Type B pancreatic cell (in vitro differentiated cells): Measurements from ENCODE around the gene SRSF10. TPM values are rescaled to one million over a fixed set of nuclear protein-coding genes. Genes with fewer than 3 reads are reported as not detected.

Experiments used
- DNase-seq: peaks from one replicate; pipeline ENCODE4 v3.0.0; 2021; ENCODE audit warnings: mixed read lengths; ENCODE audit not compliant: unreplicated experiment; ENCODE audit errors: extremely low spot score
- H3K27ac Mint-ChIP-seq: 2 replicates; pipeline ENCODE4 v1.8.0; 2021; ENCODE audit warnings: mild to moderate bottlenecking, mixed read lengths
- H3K27me3 Mint-ChIP-seq: 2 replicates; pipeline ENCODE4 v1.8.0; 2021; ENCODE audit warnings: mixed read lengths
- H3K36me3 Mint-ChIP-seq: 2 replicates; pipeline ENCODE4 v1.8.0; 2021; ENCODE audit warnings: mixed read lengths
- H3K4me1 Mint-ChIP-seq: one replicate; pipeline ENCODE4 v1.8.0; 2021; ENCODE audit warnings: mixed read lengths; ENCODE audit not compliant: unreplicated experiment
- H3K4me3 Mint-ChIP-seq: 2 replicates; pipeline ENCODE4 v1.8.0; 2021; ENCODE audit warnings: mild to moderate bottlenecking, mixed read lengths
- H3K9me3 Mint-ChIP-seq: 2 replicates; pipeline ENCODE4 v1.8.0; 2021; ENCODE audit warnings: mixed read lengths
- total RNA-seq: library from RNA; stranded (reverse); gene quantifications from 2 replicates; pipeline ENCODE4 v1.2.1, GENCODE V29; 2021; ENCODE audit warnings: low replicate concordance
- TF ChIP-seq, protein P1 (sequence below): fragments of 200-600 bp; sonication (generic); conservative IDR thresholded peaks from 2 replicates; pipeline ENCODE4 v1.5.0; 2021; ENCODE audit warnings: antibody characterized with exemption, mild to moderate bottlenecking

The SRSF10 gene
- total RNA-seq, 1 donor from 2014 or later: 177 TPM

DNA sequence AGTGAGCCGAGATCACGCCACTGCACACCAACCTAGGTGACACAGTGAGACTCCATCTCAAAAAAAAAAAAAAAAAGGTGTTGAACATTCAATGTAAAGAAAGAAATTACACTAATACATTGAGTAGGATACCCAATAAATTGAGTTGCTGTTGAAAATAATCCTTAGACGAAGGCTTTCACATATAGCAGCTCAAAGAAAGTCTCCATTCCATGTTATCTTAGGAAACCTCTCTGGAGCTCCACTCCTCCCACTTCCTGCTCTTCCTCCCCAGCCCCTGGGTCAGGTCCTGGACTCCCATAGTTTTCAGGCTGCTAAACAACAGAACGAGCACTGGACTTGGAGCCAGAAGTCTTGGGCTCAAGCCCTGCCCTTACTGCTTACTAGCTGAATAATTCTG, 51.3 kb downstream of the SRSF10 start:
- H3K4me3 Mint-ChIP-seq: no peak overlapping the region
- DNase-seq: no peak
- no peaks in the 10 kb centered on the region for H3K4me1 Mint-ChIP-seq
- H3K27ac Mint-ChIP-seq: no peak overlapping the region
- TF ChIP-seq, protein P1, sequence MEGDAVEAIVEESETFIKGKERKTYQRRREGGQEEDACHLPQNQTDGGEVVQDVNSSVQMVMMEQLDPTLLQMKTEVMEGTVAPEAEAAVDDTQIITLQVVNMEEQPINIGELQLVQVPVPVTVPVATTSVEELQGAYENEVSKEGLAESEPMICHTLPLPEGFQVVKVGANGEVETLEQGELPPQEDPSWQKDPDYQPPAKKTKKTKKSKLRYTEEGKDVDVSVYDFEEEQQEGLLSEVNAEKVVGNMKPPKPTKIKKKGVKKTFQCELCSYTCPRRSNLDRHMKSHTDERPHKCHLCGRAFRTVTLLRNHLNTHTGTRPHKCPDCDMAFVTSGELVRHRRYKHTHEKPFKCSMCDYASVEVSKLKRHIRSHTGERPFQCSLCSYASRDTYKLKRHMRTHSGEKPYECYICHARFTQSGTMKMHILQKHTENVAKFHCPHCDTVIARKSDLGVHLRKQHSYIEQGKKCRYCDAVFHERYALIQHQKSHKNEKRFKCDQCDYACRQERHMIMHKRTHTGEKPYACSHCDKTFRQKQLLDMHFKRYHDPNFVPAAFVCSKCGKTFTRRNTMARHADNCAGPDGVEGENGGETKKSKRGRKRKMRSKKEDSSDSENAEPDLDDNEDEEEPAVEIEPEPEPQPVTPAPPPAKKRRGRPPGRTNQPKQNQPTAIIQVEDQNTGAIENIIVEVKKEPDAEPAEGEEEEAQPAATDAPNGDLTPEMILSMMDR: no peak
- H3K27me3 Mint-ChIP-seq: peaks cover 3% of the 10 kb centered on the region
- no peaks in the 10 kb centered on the region for H3K9me3 Mint-ChIP-seq
- no peaks in the 10 kb centered on the region for H3K36me3 Mint-ChIP-seq

DNA sequence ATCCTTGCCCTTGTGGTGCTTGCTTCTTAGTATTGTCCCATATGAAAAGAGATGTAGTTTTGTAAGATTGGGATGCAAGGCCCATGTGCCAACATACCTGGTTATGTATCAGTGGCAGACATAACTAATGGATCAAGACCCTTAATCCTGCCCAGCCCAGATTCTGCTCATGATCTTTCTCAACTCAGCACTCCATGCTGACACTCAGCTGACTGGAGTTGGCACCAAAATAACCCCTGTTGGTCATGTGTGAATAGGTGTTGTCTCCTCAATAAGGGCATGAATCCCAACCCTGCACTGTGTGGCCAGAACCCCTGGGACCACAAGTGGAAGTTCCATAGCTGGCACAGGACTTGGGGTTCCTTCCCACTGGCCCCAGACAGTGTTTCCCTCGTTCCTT, 53.0 kb downstream of the SRSF10 start:
- Mint-ChIP-seq H3K4me3 (no peak overlapping the region), H3K27me3 (peaks cover 3% of the 10 kb centered on the region), H3K27ac (no peak overlapping the region), H3K36me3 (no peaks in the 10 kb centered on the region), H3K9me3 (no peaks in the 10 kb centered on the region), H3K4me1 (no peaks in the 10 kb centered on the region)
- TF ChIP-seq, protein P1: no peak
- no peak for DNase-seq

DNA sequence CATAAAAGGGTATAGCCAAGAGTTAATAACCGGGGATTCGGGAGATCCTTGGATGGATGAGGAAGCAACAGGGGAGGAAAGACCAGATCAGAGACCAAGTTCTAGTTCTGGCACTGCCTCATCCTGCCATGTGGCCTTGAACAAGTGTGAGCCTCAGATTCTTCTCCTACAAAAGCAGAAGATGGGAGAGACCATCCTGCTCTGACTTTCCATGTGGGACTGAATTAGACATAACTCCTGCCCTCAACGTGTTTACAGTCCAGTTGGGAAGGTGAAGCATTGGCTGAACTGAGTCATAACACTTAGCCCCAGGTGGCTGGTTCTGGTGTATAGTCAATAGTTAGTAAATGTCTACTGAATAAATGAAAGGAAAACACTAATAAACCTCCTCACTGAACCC, 54.8 kb downstream of the SRSF10 start:
- Mint-ChIP-seq H3K36me3 (no peaks in the 10 kb centered on the region), H3K4me3 (no peak overlapping the region), H3K9me3 (no peaks in the 10 kb centered on the region), H3K4me1 (no peaks in the 10 kb centered on the region), H3K27me3 (peaks cover 3% of the 10 kb centered on the region), H3K27ac (no peak overlapping the region)
- DNase-seq: no peak
- TF ChIP-seq, protein P1: no peak

DNA sequence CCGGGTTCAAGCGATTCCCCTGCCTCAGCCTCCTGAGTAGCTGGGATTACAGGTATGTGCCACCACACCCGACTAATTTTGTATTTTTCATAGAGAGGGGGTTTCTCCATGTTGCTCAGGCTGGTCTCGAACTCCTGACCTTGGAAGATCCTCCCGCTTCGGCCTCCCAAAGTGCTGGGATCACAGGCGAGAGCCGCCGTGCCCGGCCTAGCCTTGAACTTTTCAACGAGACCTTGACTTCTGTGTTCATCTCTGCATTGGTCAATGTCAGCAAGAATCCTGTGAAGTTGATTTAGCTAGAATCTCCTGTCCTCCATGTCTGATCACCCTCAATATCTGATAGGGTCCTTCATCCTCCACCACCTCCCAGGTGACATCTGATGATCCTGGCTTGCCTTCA, 55.5 kb downstream of the SRSF10 start:
- H3K9me3 Mint-ChIP-seq: no peaks in the 10 kb centered on the region
- no peak overlapping the region for H3K4me3 Mint-ChIP-seq
- peaks cover 3% of the 10 kb centered on the region for H3K27me3 Mint-ChIP-seq
- no peak for DNase-seq
- TF ChIP-seq, protein P1: no peak
- no peaks in the 10 kb centered on the region for H3K36me3 Mint-ChIP-seq
- no peak overlapping the region for H3K27ac Mint-ChIP-seq
- H3K4me1 Mint-ChIP-seq: no peaks in the 10 kb centered on the region

DNA sequence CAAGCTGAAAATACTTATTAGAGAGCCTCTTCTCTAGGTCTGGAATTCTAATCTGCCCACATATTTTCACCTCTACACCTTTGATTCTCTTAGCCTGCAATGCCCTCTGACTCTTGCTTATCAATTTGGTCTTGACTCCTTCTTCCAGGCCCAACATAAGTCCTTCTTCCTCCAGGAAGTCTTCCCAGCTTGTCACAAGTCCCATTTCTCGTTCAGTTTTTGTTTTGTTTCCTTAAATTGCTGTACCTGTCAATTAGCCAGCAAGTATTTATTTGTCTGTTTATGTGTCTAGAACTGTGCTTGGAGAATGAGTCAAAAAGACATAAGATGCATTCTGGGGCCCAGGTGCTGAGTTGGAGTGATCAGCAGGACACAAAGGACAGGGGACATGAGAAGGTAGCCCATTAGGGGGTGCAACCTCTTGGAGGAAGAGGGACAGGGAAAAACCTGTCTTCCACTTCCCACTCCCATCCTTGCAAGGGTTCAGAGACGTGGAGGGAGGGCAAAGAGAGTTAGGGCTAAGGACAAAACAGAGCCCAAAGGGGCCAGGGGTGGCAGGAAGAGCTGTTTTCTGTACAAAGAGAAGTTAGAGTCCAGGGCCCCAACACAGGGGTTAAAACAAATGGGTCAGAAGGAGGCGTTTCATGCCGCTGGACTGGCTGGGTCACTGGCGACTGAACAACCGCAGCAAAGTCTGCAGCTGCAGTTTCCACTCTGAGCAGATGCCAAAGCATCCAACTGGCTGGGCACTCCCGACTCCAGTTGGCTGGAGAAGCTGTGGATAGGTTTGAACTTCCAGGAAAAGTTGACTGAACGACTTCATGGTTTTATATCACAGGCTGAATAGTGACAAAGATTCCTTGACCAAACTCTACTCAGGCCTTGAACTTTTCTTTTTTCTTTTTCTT, 56.3 kb downstream of the SRSF10 start:
- peaks cover under 1% of the 10 kb centered on the region for H3K27me3 Mint-ChIP-seq
- TF ChIP-seq, protein P1: no peak
- no peak overlapping the region for H3K27ac Mint-ChIP-seq
- no peak overlapping the region for H3K4me3 Mint-ChIP-seq
- H3K4me1 Mint-ChIP-seq: no peaks in the 10 kb centered on the region
- DNase-seq: no peak
- no peaks in the 10 kb centered on the region for H3K36me3 Mint-ChIP-seq
- H3K9me3 Mint-ChIP-seq: no peaks in the 10 kb centered on the region
